GM21576 (cell line): ENCODE results near the gene NELFA.

ENCODE experiments used
- ATAC-seq: cut with Tn5 transposase; IDR thresholded peaks from one replicate; pipeline ENCODE4 v1.9.1; 2021; ENCODE audit warnings: mild to moderate bottlenecking, moderate library complexity; ENCODE audit not compliant: unreplicated experiment

The NELFA gene

GRCh38 chr4:1983846-1984405 is 24.8 kb downstream of the NELFA start:
- ATAC-seq, result no peak

GRCh38 chr4:1983053-1983845 is 25.5 kb downstream of the NELFA start:
- no peak for ATAC-seq

- no peak for ATAC-seq
Measured at GRCh38 chr4:1982124-1983052, 26.4 kb downstream of the NELFA start.

- ATAC-seq, result no peak
Measured at GRCh38 chr4:1981251-1982058, 27.3 kb downstream of the NELFA start.

GRCh38 chr4:1980561-1981041 is 28.2 kb downstream of the NELFA start:
- no peak for ATAC-seq

GRCh38 chr4:1979477-1980196 is 29.1 kb downstream of the NELFA start:
- ATAC-seq, result no peak

- no peak for ATAC-seq
Measured at GRCh38 chr4:1978741-1979476, 29.9 kb downstream of the NELFA start.

- no peak for ATAC-seq
Measured at GRCh38 chr4:1978226-1978625, 30.5 kb downstream of the NELFA start.

GRCh38 chr4:1976416-1977352 is 32.1 kb downstream of the NELFA start:
- ATAC-seq, result no peak

GRCh38 chr4:1975880-1976279 is 32.9 kb downstream of the NELFA start:
- no peak for ATAC-seq

GRCh38 chr4:1975391-1975801 is 33.4 kb downstream of the NELFA start:
- ATAC-seq, result no peak

- no peak for ATAC-seq
Measured at GRCh38 chr4:1974840-1975239, 33.9 kb downstream of the NELFA start.

- no peak for ATAC-seq
Measured at GRCh38 chr4:1973661-1974060, 35.1 kb downstream of the NELFA start.

GRCh38 chr4:1973218-1973617 is 35.6 kb downstream of the NELFA start:
- ATAC-seq, result no peak

- ATAC-seq, result no peak
Measured at GRCh38 chr4:1972414-1972813, 36.4 kb downstream of the NELFA start.

GRCh38 chr4:1971456-1972200 is 37.1 kb downstream of the NELFA start:
- no peak for ATAC-seq

- ATAC-seq, result no peak
Measured at GRCh38 chr4:1970926-1971325, 37.8 kb downstream of the NELFA start.
